Measurements from ENCODE around the gene BTBD10. TPM values are rescaled to one million over a fixed set of nuclear protein-coding genes. Genes with fewer than 3 reads are reported as not detected.

The BTBD10 gene
- total RNA-seq, 4 donors from 2014 or later = 33.4 to 59.8 (median 48.7) TPM

- no peak overlapping the region for H3K27ac ChIP-seq (replicated peaks in 1 of 4)
- peaks cover 50 to 100% (median 85%) of the 10 kb centered on the region in 4 donors for H3K36me3 ChIP-seq
- no peak for DNase-seq (ENCODE audit: extremely low spot score)
- H3K4me1 ChIP-seq = no peaks in the 10 kb centered on the region
- H3K4me3 ChIP-seq = no peak overlapping the region
- no peaks in the 10 kb centered on the region for H3K27me3 ChIP-seq
- WGBS = 85% methylated on average over 2 of the region's 2 CpGs
- intact Hi-C loops (cut with DNase I) = no loop called here
- H3K9me3 ChIP-seq = no peaks in the 10 kb centered on the region
- TF ChIP-seq CTCF (IDR thresholded peaks at IDR 0.05) (no peak), POLR2A (IDR thresholded peaks at IDR 0.05; ENCODE audit: low read depth) (no peak), POLR2AphosphoS5 (IDR thresholded peaks at IDR 0.05) (no peak), EP300 (IDR thresholded peaks at IDR 0.05) (no peak)
Observed at GRCh38 chr11:13364388-13364787, 98.6 kb downstream of the BTBD10 start.

- peaks cover 41 to 100% (median 81%) of the 10 kb centered on the region in 4 donors for H3K36me3 ChIP-seq
- DNase-seq (ENCODE audit: extremely low spot score) = no peak
Observed at GRCh38 chr11:13362596-13363109, 100.4 kb downstream of the BTBD10 start.

GRCh38 chr11:13358596-13359270 lies 104.3 kb downstream of the BTBD10 start:
- 93% methylated on average over 6 of the region's 6 CpGs for WGBS
- no peaks in the 10 kb centered on the region for H3K27me3 ChIP-seq
- peaks cover 31 to 97% (median 84%) of the 10 kb centered on the region in 4 donors for H3K36me3 ChIP-seq
- TF ChIP-seq POLR2AphosphoS5 (IDR thresholded peaks at IDR 0.05) (no peak), EP300 (IDR thresholded peaks at IDR 0.05) (no peak), CTCF (IDR thresholded peaks at IDR 0.05) (no peak), POLR2A (IDR thresholded peaks at IDR 0.05; ENCODE audit: low read depth) (no peak)
- no peak overlapping the region for H3K27ac ChIP-seq (replicated peaks in 1 of 4)
- H3K4me1 ChIP-seq = no peaks in the 10 kb centered on the region
- H3K9me3 ChIP-seq = no peaks in the 10 kb centered on the region
- intact Hi-C loops (cut with DNase I) = no loop called here
- H3K4me3 ChIP-seq = no peak overlapping the region
- DNase-seq (ENCODE audit: extremely low spot score) = no peak

More at GRCh38 chr11:13362596-13363109, 100.4 kb downstream of the BTBD10 start:
- Histone ChIP-seq H3K27ac (replicated peaks in 1 of 4) (no peak overlapping the region), H3K4me1 (no peaks in the 10 kb centered on the region), H3K27me3 (no peaks in the 10 kb centered on the region), H3K9me3 (no peaks in the 10 kb centered on the region), H3K4me3 (no peak overlapping the region)
- intact Hi-C loops (cut with DNase I) = no loop called here
- WGBS = 95% methylated on average over 9 of the region's 9 CpGs
- no peak for TF ChIP-seq POLR2A (IDR thresholded peaks at IDR 0.05; ENCODE audit: low read depth)
- no peak for TF ChIP-seq POLR2AphosphoS5 (IDR thresholded peaks at IDR 0.05)
- no peak for TF ChIP-seq EP300 (IDR thresholded peaks at IDR 0.05)
- TF ChIP-seq CTCF (IDR thresholded peaks at IDR 0.05) = no peak

GRCh38 chr11:13357232-13357631 lies 105.8 kb downstream of the BTBD10 start:
- H3K27me3 ChIP-seq = no peaks in the 10 kb centered on the region
- no peak for DNase-seq (ENCODE audit: extremely low spot score)
- H3K9me3 ChIP-seq = no peaks in the 10 kb centered on the region
- no peak for TF ChIP-seq CTCF (IDR thresholded peaks at IDR 0.05)
- TF ChIP-seq EP300 (IDR thresholded peaks at IDR 0.05) = no peak
- TF ChIP-seq POLR2AphosphoS5 (IDR thresholded peaks at IDR 0.05) = no peak
- no peak for TF ChIP-seq POLR2A (IDR thresholded peaks at IDR 0.05; ENCODE audit: low read depth)
- no peak overlapping the region for H3K27ac ChIP-seq (replicated peaks in 1 of 4)
- H3K4me3 ChIP-seq = no peak overlapping the region
- 90% methylated on average over 6 of the region's 9 CpGs for WGBS
- peaks cover 31 to 91% (median 72%) of the 10 kb centered on the region in 4 donors for H3K36me3 ChIP-seq
- no peaks in the 10 kb centered on the region for H3K4me1 ChIP-seq
- intact Hi-C loops (cut with DNase I) = no loop called here

Measured in esophagus muscularis mucosa (tissue), 4 donors.